ENCODE results near the gene PLXNA2.

- TF ChIP-seq CTCF (IDR thresholded peaks at IDR 0.05; ENCODE audit: insufficient read depth, low read depth, low read length): no peak
- no peak for TF ChIP-seq EZH2 (IDR thresholded peaks at IDR 0.05; ENCODE audit: insufficient read depth, low read length)
These were observed 8.7 kb downstream of the PLXNA2 start for GRCh38 chr1:208235356-208235981.

Data from astrocyte (in vitro differentiated cells and primary cell).